Tibial nerve (tissue), 4 donors: ENCODE data around the gene SEPTIN8.

Experiments used
- CTCF ChIP-seq, 5 experiments: fragments of 200-600 bp in 3 of 5; fragments of 450-650 bp in 2 of 5; sonication (generic) in 3 of 5; IDR thresholded peaks; one replicate each; pipeline ENCODE4 v1.5.1; 2016 to 2019; ENCODE audit warnings: antibody characterized with exemption in 5 of 5, mild to moderate bottlenecking in 3 of 5, moderate library complexity in 2 of 5
- EP300 ChIP-seq, 2 donors: sonication (generic); formaldehyde crosslinking; IDR thresholded peaks; one replicate each; pipeline ENCODE4 v1.6.1; 2017; ENCODE audit warnings: antibody characterized with exemption in 2 of 2, mild to moderate bottlenecking in 1 of 2

- TF ChIP-seq CTCF (IDR thresholded peaks at IDR 0.05): no peak
- no peak for TF ChIP-seq EP300 (IDR thresholded peaks at IDR 0.05)
These were observed 10.3 kb downstream of the SEPTIN8 start for GRCh38 chr5:132766806-132767055.
